CD1c-positive myeloid dendritic cell (primary cell): ENCODE results near the gene GAB4.

Experiments used
- DNase-seq: peaks from one replicate; pipeline ENCODE4 v3.0.0-alpha.2; 2016; ENCODE audit errors: extremely low spot score

Gene GAB4

DNA sequence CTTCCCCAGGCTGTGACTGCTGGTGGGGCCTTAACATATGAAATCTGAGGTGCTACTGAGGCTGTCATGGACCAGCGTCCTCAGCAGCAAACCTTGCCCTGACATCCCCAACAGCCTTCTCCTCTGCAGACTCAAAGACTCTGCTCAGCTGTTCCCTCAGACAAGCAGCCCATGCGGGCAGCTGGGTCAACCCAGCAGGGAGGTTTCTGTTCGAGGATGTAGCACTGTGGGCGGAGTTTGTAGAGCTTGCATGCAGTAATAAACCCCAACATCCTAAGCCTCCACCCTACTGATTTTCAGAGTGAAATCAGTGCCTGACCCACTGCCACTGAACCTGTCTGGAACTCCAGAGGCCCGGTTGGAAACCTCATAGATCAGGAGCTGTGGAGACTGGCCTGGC is 94.0 kb downstream of the GAB4 start:
- no peak for DNase-seq

GRCh38 chr22:16912281-16912680 is 95.7 kb downstream of the GAB4 start:
- DNase-seq: no peak
